ENCODE data around the gene PAK6.

DNA sequence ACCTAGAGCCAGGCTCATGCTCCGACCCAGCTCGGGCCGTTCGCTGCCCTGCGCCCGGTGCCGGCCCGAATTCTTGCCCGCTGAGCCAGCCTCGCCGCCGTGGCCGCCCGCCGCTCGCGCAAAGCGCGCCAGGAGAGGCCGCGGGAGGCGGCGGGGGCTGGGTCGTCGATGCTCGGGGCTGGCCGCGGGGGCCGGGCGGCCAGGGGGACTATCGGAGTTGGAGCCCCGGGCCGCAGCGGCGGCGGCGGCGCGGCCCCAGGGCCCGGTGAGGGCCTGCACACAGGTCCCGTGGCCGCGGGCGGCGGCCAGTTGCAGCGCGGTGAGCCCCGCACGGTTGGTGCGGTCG lies 42.9 kb downstream of the PAK6 start:
- TF ChIP-seq, protein P1, sequence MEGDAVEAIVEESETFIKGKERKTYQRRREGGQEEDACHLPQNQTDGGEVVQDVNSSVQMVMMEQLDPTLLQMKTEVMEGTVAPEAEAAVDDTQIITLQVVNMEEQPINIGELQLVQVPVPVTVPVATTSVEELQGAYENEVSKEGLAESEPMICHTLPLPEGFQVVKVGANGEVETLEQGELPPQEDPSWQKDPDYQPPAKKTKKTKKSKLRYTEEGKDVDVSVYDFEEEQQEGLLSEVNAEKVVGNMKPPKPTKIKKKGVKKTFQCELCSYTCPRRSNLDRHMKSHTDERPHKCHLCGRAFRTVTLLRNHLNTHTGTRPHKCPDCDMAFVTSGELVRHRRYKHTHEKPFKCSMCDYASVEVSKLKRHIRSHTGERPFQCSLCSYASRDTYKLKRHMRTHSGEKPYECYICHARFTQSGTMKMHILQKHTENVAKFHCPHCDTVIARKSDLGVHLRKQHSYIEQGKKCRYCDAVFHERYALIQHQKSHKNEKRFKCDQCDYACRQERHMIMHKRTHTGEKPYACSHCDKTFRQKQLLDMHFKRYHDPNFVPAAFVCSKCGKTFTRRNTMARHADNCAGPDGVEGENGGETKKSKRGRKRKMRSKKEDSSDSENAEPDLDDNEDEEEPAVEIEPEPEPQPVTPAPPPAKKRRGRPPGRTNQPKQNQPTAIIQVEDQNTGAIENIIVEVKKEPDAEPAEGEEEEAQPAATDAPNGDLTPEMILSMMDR (conservative IDR thresholded peaks at IDR 0.05; ENCODE audit: low read depth in 2 of 2), result no peak
- TF ChIP-seq POLR2AphosphoS5 (IDR thresholded peaks at IDR 0.05; ENCODE audit: low read depth), result no peak
- TF ChIP-seq ZNF114 (CRISPR knock-in tag; IDR thresholded peaks at IDR 0.05), result no peak
- TF ChIP-seq CREB1 (CRISPR knock-in tag; IDR thresholded peaks at IDR 0.05; ENCODE audit: low read depth), result no peak

Measured in GM23338 (cell line).